GM21825 (cell line): Measurements from ENCODE around the gene PPY.
"Not testable (repeated sequence)": the region's sequence is repeated elsewhere in the genome, so short reads cannot be mapped to it uniquely, and the experiment has no call there.

ENCODE experiments used
- ATAC-seq: cut with Tn5 transposase; IDR thresholded peaks from one replicate; pipeline ENCODE4 v1.9.1; 2021; ENCODE audit warnings: mild to moderate bottlenecking, moderate library complexity; ENCODE audit not compliant: unreplicated experiment

The PPY gene

DNA sequence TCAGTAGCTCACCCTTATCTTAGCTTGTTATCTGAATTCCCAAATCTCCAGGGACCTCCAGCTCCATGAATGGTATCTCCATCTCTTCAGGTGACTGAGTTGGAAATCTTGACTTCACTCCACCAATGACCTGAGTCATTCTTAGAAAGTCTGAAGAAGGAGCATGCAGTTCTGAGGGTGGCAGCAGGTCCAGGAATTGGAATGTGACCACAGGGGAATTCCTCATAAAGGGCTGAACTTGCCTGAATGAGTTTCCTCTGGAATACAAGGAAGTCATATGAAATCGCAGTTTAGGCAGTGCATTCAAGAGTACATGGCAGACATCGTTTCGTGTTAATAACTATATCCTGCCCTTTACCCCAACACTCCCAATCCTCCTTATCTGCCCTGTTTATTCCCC is 24.0 kb upstream of the PPY start:
- ATAC-seq: no peak

GRCh38 chr17:43962479-43962878 is 20.2 kb upstream of the PPY start:
- ATAC-seq: no peak

DNA sequence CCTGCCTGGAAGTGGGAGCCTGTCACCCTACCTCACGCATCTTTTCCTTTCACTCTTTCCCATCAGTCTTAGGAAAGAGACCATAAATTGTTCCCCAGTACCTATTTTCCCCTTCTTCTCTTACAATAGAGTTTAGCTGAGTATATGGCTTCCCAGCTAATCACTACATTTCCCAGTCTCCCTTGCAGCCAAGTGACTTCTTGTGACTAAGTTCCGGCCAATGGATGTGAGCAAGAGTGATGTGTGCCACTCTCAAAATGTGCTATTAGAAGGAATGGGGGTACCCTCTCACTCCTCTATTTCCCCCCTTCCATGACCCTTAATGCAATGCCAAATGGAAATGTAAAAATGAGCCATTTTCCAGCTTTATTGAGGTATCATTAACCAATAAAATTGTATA is 19.7 kb upstream of the PPY start:
- ATAC-seq: no peak

DNA sequence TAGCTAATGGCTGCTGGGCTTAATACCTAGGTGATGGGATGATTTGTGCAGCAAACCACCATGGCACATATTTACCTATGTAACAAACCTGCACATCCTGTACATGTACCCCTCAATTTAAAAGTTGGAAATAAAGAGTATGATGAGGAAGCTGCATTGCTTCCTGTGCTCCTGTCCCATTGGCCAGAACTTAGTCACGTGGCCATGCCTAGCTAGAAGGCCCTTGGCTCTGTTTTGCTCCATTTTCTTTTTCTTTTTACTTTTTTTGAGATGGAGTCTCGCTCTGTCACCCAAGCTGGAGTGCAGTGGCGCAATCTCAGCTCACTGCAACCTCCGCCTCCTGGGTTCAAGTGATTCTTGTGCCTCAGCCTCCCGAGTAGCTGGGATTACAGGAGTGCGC is 19.0 kb upstream of the PPY start:
- ATAC-seq: not testable (repeated sequence)

GRCh38 chr17:43958748-43959352 is 16.6 kb upstream of the PPY start:
- no peak for ATAC-seq

GRCh38 chr17:43956222-43956621 is 13.9 kb upstream of the PPY start:
- ATAC-seq: no peak

GRCh38 chr17:43953746-43954145 is 11.5 kb upstream of the PPY start, which contains the start of gene PYY:
PYY (minus strand) TSS chr17:43953940; CDS start chr17:43953483, 457 bp downstream.
- no peak for ATAC-seq

GRCh38 chr17:43952724-43953666 is 10.7 kb upstream of the PPY start:
- no peak for ATAC-seq

DNA sequence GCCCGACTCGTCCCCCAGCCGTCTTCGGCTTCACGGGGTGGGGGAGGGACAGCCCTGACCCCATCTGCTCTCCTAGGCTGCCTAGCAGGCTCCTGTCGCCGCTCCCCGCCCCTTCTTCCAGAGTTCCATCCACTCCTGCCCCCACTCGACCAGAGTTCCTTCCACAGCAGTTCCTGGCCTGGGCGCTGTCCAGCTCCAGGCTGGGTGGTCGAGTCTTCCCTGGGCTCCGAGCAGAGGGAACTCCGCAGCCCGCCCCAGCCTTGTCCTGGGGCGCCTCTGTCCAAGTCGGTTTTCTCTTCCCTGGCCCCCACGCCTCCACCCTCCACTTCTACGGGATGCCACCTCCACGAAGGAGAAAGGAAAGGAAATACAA is 10.1 kb upstream of the PPY start:
- no peak for ATAC-seq

GRCh38 chr17:43951750-43952149 is 9.5 kb upstream of the PPY start:
- ATAC-seq: no peak

DNA sequence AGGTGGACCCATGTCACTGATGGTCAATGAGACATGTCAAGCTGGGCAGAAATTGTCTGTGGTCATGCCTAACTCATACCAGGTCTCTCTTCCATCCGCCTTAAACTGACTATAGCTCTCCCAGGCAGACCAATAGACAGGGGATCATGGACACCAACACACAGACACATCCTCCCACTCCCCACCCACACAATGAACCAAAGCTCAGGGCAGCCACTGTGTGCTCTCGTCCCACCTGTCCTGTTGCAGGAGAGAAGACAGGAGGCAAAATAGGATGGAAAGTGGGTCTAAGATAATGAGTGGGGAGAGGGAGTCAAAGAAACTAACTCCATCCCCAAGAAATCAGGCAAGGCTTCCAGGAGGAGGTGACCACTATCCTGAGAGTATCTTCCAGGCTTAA is 8.3 kb upstream of the PPY start:
- no peak for ATAC-seq

DNA sequence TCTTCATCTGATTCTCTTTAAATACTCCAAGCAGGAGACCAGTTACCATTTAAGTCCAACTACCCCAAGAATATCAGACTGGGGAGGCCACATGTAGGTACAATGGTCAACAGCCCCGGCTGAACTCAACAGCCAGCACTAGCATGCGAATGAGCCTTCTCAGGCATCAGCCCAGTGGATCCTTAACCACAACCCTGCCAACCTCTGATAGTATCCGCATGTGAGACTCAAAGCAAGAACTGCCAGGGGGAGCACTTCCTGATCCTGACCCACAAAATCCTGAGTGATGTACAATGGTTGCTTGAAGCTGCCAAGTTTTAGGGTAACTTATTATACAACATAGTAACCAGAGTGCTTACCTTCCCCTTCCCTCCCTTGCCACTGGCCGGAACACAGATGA is 7.5 kb upstream of the PPY start:
- no peak for ATAC-seq

GRCh38 chr17:43946781-43947180 is 4.5 kb upstream of the PPY start:
- no peak for ATAC-seq

GRCh38 chr17:43945074-43945829 is 3.0 kb upstream of the PPY start:
- no peak for ATAC-seq

GRCh38 chr17:43940630-43941029 is 1.6 kb downstream of the PPY start:
- ATAC-seq: no peak

DNA sequence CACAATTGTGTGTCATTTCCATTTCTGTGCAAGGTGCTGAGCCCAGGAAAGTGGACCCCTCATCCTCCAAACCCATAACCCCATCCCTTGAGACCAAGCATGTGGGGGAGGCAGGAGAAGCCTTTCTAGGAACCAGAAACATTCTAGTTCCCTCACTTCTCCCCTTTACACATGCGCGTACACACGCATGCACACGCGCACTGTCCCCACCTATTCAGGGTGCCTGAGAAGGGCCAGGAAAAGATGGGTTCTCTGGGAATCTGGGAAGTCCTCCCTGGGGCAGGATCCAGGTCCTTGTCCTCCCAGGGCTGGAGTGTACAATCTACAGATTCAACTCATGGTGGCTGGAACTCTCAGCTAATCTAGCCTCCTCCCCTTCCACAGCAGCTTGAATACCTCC is 2.4 kb downstream of the PPY start:
- no peak for ATAC-seq

GRCh38 chr17:43939452-43939851 is 2.8 kb downstream of the PPY start:
- not testable (repeated sequence) for ATAC-seq

DNA sequence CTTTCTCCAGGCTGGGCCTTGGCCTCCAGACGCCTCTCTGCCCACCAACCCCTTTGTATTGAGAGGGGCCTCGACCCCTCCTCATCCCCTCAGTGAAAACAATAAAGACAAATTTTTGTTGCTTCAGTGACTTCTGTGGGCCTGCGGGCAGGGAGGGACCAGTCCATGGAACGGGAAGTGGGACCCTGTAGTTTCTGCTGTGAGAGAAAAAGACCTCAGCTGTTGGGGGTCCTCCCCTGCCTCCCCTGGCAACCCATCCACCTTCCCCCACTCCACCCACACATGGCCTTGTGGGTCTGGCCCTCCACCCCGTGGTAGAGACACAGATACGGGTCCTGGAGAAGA is 3.5 kb downstream of the PPY start:
- ATAC-seq: no peak

- ATAC-seq: no peak
Observed at GRCh38 chr17:43936434-43936833, 5.8 kb downstream of the PPY start.

DNA sequence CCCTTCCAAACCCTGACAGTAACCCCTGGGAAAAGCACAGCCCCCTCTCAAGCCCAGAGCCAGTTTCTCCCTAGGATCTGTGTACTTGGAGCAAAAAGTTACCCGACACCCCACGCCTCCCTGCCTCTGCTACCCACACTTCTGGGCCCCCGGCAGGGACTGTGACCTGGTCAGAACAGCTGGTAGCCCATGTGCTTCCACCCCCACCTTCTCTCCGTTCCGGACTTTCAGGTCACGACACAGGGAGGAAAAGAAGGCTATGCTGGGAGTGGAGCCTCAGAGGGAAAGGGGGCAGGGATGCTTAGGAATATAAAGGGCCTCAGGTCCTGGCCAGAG is 6.4 kb downstream of the PPY start:
- ATAC-seq: no peak

DNA sequence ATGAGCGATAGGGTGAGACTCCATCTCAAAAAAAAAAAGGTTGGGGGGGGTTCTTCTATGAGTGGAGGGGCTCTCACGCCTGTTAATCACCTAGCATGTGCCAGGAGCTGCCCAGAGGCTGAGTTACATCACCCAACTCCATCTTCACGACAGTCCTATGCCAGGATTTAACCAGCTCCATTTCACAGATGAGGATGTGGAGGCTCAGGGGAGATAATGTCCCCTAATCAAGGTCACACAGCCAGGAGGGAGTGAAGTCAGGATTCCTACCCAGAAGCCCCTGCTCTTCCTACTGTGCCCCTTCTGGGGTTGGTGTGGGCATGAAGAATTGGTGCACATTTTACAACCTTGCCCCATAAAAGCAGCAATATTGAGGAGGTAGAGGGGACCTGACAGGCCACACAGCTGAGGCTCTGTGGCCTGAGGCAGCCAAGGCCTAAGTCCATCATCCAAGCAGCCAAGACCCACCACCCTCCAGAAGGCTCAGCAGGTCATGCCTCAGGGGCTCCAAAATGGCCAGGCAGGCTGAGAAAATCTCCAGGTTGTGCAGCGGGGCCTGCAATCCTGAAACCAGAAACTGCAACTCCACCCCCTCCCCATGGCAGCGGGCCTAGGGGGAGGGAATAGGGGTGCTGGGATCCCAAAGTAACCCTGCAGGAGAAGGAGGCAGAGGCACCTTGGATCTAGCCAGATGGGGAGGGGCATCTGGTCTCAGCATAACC is 6.9 kb downstream of the PPY start:
- ATAC-seq: no peak
